GM12873 (cell line): ENCODE results near the gene LRP2.

ENCODE experiments used
- TF ChIP-seq, protein P1 (sequence below): IDR thresholded peaks from 2 replicates; pipeline ENCODE4 v1.5.1; 2012; ENCODE audit warnings: low read depth, mild to moderate bottlenecking, moderate library complexity, low read length, control low read depth; ENCODE audit not compliant: insufficient read depth; ENCODE audit errors: missing control alignments

Gene LRP2

DNA sequence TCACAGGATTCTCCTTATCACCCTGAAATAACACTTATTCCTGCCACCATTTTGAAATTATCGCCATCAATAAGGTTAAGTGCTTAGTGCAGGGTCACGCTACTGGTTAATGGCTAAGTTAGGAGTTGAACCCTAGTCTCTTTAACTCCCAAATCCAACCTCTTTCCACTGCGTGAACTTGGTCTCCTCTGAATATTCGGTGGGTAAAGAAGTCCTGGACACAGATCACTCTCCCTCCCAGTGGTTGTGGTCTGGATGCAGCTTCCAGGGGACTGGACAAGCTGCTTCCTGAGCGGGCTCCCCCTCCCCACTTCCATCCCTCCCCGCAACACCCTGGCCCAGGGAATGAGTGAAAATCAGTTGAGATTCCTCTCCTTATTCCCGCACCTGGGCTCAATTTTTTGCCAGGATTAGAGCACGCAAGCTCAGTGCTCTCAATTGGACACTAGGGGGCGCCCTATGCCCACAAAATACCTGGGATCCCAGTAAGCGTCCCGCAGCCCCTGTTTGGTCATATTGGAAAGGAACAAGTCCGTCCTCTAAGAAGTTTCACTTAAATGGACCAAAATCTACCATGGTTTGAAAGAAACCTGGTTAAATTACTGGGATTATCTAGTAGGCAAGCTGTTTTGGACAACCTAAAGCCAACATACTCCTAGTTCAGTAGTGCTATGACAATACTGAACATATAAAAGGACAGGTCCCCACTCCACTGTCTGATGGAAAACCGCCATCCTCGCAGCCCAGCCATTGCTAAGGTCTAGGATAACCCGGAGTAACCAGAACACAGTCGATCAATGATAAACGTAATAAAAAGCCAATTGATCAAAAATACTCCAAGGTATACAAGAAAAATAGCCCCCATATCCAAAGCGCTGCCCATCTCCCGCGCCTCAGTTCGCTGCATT is 252.6 kb downstream of the LRP2 start:
- TF ChIP-seq, protein P1, sequence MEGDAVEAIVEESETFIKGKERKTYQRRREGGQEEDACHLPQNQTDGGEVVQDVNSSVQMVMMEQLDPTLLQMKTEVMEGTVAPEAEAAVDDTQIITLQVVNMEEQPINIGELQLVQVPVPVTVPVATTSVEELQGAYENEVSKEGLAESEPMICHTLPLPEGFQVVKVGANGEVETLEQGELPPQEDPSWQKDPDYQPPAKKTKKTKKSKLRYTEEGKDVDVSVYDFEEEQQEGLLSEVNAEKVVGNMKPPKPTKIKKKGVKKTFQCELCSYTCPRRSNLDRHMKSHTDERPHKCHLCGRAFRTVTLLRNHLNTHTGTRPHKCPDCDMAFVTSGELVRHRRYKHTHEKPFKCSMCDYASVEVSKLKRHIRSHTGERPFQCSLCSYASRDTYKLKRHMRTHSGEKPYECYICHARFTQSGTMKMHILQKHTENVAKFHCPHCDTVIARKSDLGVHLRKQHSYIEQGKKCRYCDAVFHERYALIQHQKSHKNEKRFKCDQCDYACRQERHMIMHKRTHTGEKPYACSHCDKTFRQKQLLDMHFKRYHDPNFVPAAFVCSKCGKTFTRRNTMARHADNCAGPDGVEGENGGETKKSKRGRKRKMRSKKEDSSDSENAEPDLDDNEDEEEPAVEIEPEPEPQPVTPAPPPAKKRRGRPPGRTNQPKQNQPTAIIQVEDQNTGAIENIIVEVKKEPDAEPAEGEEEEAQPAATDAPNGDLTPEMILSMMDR = peak; percentile 86

DNA sequence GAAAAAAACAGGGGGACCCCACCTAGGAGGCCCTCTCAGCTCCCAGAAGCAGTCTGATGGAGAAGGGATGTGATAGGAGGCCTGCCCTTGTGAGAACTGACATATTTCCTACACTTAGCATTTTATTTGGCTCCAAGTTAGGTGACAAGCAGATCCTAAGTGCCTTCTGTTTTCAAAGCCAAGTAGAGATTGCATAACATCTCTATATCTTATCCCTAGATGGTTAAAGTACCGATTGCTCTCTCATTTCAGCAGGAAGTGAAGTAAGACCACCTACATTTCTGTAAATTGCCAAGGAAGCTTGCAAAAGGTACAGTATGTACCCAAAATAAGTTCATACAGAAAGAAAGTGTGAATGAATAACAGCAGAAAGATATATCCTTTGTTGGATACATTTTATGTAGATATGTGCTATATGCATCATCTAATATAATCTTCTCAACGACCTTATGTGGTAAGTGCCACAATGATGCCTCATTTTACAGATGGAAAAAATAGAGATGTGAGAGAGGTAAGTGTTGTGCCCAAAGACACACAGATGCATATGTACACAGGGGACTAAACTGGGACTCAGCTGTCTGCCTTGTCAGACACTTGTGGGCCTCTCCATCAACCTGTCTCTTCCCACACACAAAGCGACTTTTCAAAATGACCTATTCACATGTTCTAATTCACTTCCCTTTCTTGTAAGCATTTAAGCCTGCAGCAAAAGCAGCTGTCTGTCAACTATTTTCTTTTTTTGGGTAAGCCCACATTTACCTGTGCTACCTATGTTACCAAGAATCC is 254.0 kb downstream of the LRP2 start:
- TF ChIP-seq, protein P1 = no peak

GRCh38 chr2:169107645-169108044 is 254.7 kb downstream of the LRP2 start:
- TF ChIP-seq, protein P1 = no peak

GRCh38 chr2:169106563-169107545 is 255.5 kb downstream of the LRP2 start:
- TF ChIP-seq, protein P1 = no peak

DNA sequence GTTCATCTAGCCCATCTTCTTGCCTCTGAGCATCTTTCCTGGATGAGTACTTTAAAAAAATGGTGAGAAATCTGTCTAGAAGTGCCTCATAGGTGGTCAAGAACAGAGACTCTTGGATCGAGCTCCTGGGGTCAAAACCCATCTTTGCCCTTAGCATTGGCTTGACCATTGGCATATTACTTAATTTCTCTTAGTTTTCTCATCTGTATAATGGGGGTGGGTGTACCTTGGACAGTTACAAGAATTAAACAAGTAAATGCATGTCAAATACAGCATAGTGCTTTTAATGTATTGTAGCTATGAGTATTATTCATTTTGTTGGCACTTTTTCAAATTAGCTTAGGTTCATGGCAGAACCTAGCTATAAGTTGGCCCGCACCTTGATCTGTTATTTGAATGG is 256.2 kb downstream of the LRP2 start:
- TF ChIP-seq, protein P1 = no peak

- TF ChIP-seq, protein P1 = no peak
Measured at GRCh38 chr2:169105476-169105875, 256.9 kb downstream of the LRP2 start.
